K562 (cell line): ENCODE data around the gene GPM6B. TPM values are rescaled to one million over a fixed set of nuclear protein-coding genes. Genes with fewer than 3 reads are reported as not detected.

Experiments used
- ATAC-seq: fragments of 200-7000 bp; cut with Tn5 transposase; 3 replicates; pipeline ENCODE4 v1.9.1; 2020; ENCODE audit warnings: moderate library complexity
- BruUV-seq: library from RNA; stranded (reverse); fragments of 400-500 nt; replicated peaks from 2 replicates; lab custom pipeline; 2021; lab: Mats Ljungman, UMichigan
- CTCF ChIA-PET: fragments of 300-600 bp; formaldehyde crosslinking; extraction: SDS; loops from one replicate; lab custom pipeline; 2021; ENCODE audit warnings: low intra/inter-chr PET ratio; lab: Yijun Ruan, JAX
- POLR2A ChIA-PET: fragments of 300-600, 350-650 bp; sonication (Branson Sonifier 250); formaldehyde crosslinking; extraction: SDS; loops from one replicate; lab custom pipeline; 2021; ENCODE audit warnings: antibody characterized with exemption, inconsistent platforms; lab: Yijun Ruan, JAX
- DNase-seq, 4 experiments: peaks; one replicate each; pipeline versions ENCODE4 v3.0.0 to v3.0.0-alpha.2; 2011 to 2018; ENCODE audit warnings: low spot score in 3 of 4, mixed read lengths in 3 of 4; ENCODE audit errors: extremely low read depth in 1 of 4
- FAIRE-seq: peaks from 2 replicates; lab custom pipeline; 2011; peaks lifted over from hg19 to GRCh38; lab: Jason Lieb, UNC
- H2AFZ ChIP-seq: 2 replicates; pipeline ENCODE4 v1.6.0; 2011; ENCODE audit warnings: low read depth, low read length, control low read depth, inconsistent platforms
- H3K27ac ChIP-seq: fragments of 200-600 bp; 3 replicates; pipeline ENCODE4 v1.8.0; 2011; ENCODE audit warnings: low read depth, mild to moderate bottlenecking, control low read depth, inconsistent platforms, low read length, moderate library complexity, mixed read lengths; ENCODE audit errors: extremely low read depth
- H3K27me3 ChIP-seq, 2 experiments: fragments of 300-600 bp in 1 of 2; 2 replicates in 1 of 2; 3 replicates in 1 of 2; pipeline versions ENCODE4 v1.6.0 to v1.8.0; 2011; ENCODE audit warnings: inconsistent platforms in 2 of 2, low read length in 2 of 2, mild to moderate bottlenecking in 1 of 2, mixed read lengths in 1 of 2, moderate library complexity in 1 of 2; ENCODE audit not compliant: control insufficient read depth in 2 of 2, insufficient read depth in 2 of 2
- H3K36me3 ChIP-seq: fragments of 300-600 bp; 3 replicates; pipeline ENCODE4 v1.8.0; 2011; ENCODE audit warnings: mild to moderate bottlenecking, low read length, inconsistent platforms; ENCODE audit not compliant: control insufficient read depth, insufficient read depth
- H3K4me1 ChIP-seq, 2 experiments: fragments of 200-600 bp in 1 of 2; replicated peaks in 1 of 2; 2 replicates in 1 of 2; 3 replicates in 1 of 2; pipeline versions ENCODE4 v1.5.1 to v1.8.0; 2011; ENCODE audit warnings: inconsistent platforms in 2 of 2, low read length in 2 of 2, mild to moderate bottlenecking in 1 of 2, mixed read lengths in 1 of 2, moderate library complexity in 1 of 2; ENCODE audit not compliant: control insufficient read depth in 2 of 2, insufficient read depth in 2 of 2
- H3K4me2 ChIP-seq: 2 replicates; pipeline ENCODE4 v1.6.1; 2011; ENCODE audit warnings: low read length, control low read depth, inconsistent platforms, mixed read lengths; ENCODE audit not compliant: insufficient read depth
- H3K4me3 ChIP-seq: fragments of 200-600 bp; sonication (generic), shearing (Covaris generic); 2 replicates; pipeline ENCODE4 v1.5.1; 2016; ENCODE audit warnings: control low read depth, inconsistent platforms
- H3K79me2 ChIP-seq: fragments of 200-600 bp; 3 replicates; pipeline ENCODE4 v1.8.0; 2011; ENCODE audit warnings: low read length, inconsistent platforms; ENCODE audit not compliant: control insufficient read depth, insufficient read depth
- H3K9ac ChIP-seq, 2 experiments: 2 replicates each; pipeline versions ENCODE4 v1.6.0 to v1.6.1; 2011; ENCODE audit warnings: low read depth in 2 of 2, low read length in 2 of 2, control low read depth in 1 of 2, inconsistent platforms in 1 of 2, mild to moderate bottlenecking in 1 of 2, mixed read lengths in 1 of 2; ENCODE audit not compliant: insufficient read depth in 1 of 2
- H3K9me1 ChIP-seq: one replicate; pipeline ENCODE4 v1.6.0; 2011; ENCODE audit warnings: inconsistent platforms, mild to moderate bottlenecking, low read length, moderate library complexity; ENCODE audit not compliant: control insufficient read depth, insufficient read depth
- H3K9me3 ChIP-seq: replicated peaks from 2 replicates; pipeline ENCODE4 v1.5.1; 2011; ENCODE audit warnings: low read depth, low read length, inconsistent platforms; ENCODE audit not compliant: control insufficient read depth, insufficient read depth
- H4K20me1 ChIP-seq: replicated peaks from 2 replicates; pipeline ENCODE4 v1.6.1; 2011; ENCODE audit warnings: low read length, inconsistent platforms, mixed read lengths; ENCODE audit not compliant: control insufficient read depth, insufficient read depth
- CHCHD3 ChIP-seq: fragments of 250-450 bp; sonication (Bioruptor Pico); IDR thresholded peaks from 2 replicates; pipeline ENCODE4 v2.1.2; 2022; ENCODE audit warnings: mild to moderate bottlenecking
- ILK ChIP-seq: fragments of 450-650 bp; IDR thresholded peaks from 2 replicates; pipeline ENCODE4 v1.6.1; 2016; ENCODE audit warnings: missing genetic modification characterization, low read depth, mild to moderate bottlenecking, missing compliant biosample characterization, moderate library complexity, borderline replicate concordance
- MYNN ChIP-seq, 2 experiments: sonication (generic); formaldehyde crosslinking in 1 of 2; IDR thresholded peaks; 2 replicates each; pipeline versions ENCODE4 v1.5.0 to v1.6.1; 2016 to 2020; ENCODE audit warnings: antibody characterized with exemption in 1 of 2, missing genetic modification reagents in 1 of 2
- NFATC3 ChIP-seq: fragments of 450-650 bp; IDR thresholded peaks from 2 replicates; pipeline ENCODE4 v1.6.1; 2017; ENCODE audit warnings: mild to moderate bottlenecking
- NR3C1 ChIP-seq: sonication (generic); formaldehyde crosslinking; IDR thresholded peaks from 2 replicates; pipeline ENCODE4 v1.8.1; 2022; ENCODE audit warnings: missing genetic modification reagents
- PRPF4 ChIP-seq: fragments of 200-400 bp; formaldehyde crosslinking; IDR thresholded peaks from one replicate; pipeline ENCODE4 v1.6.1; 2017; ENCODE audit warnings: low read length, low read depth, mild to moderate bottlenecking; ENCODE audit not compliant: insufficient read depth, poor library complexity, severe bottlenecking
- RFX1 ChIP-seq: fragments of 450-650 bp; IDR thresholded peaks from 2 replicates; pipeline ENCODE4 v1.6.1; 2016; ENCODE audit warnings: mild to moderate bottlenecking, moderate library complexity
- SMAD1 ChIP-seq: fragments of 150-350 bp; IDR thresholded peaks from 2 replicates; pipeline ENCODE4 v1.6.1; 2014; ENCODE audit warnings: low read length, low read depth; ENCODE audit not compliant: partially characterized antibody
- ZC3H8 ChIP-seq: fragments of 450-650 bp; IDR thresholded peaks from 2 replicates; pipeline ENCODE4 v1.6.1; 2017
- ZFP30 ChIP-seq: fragments of 250-450 bp; sonication (Bioruptor Pico); IDR thresholded peaks from 2 replicates; pipeline ENCODE4 v1.8.0; 2022; ENCODE audit warnings: moderate library complexity, mild to moderate bottlenecking, inconsistent platforms, borderline replicate concordance
- WGBS: fragments of 100-300 bp; shearing (Covaris generic); methylation state at CpG from one replicate; pipeline ENCODE4 v1.1.6; 2016; ENCODE audit warnings: low coverage, mixed read lengths; ENCODE audit not compliant: insufficient coverage; ENCODE audit errors: missing lambda C conversion rate; 5-methylcytosine and 5-hydroxymethylcytosine counted together
- in situ Hi-C: fragments of 300-500 bp; cut with MboI; formaldehyde crosslinking; loops from 4 replicates; pipeline ENCODE4 v1.15.0; 2018; ENCODE audit warnings: inconsistent platforms, mixed read lengths
- intact Hi-C: fragments of 100-400 bp; cut with micrococcal nuclease; formaldehyde crosslinking; loops from 2 replicates; pipeline ENCODE4 v1.14.2; 2022
- polyA plus RNA-seq, 8 experiments: library from polyadenylated mRNA; depleted of rRNA in 4 of 8; stranded (reverse) in 5 of 8; unstranded in 3 of 8; fragments of >200 nt; fragmentation: Nextera tagmentation in 2 of 8; fragmentation: Illumina TruSeq in 1 of 8; extraction: Ambion mirVana in 2 of 8; extraction: Trizol in 1 of 8; gene quantifications; 2 replicates each; pipeline versions ENCODE4 v1.2.1 to v1.2.3, GENCODE V29; 2011 to 2014; ENCODE audit warnings: inconsistent platforms in 1 of 8, missing spikeins in 1 of 8
- total RNA-seq, 7 experiments: library from RNA; depleted of rRNA in 6 of 7; stranded (reverse); fragments of >200 nt in 6 of 7; fragmentation: Illumina TruSeq in 2 of 7; extraction: Trizol in 2 of 7; gene quantifications; 2 replicates each; pipeline versions ENCODE4 v1.2.1 to v1.2.3, GENCODE V29; 2011 to 2021; ENCODE audit warnings: low replicate concordance in 1 of 7
- TF ChIP-seq, protein P1 (sequence below): fragments of 450-650 bp; IDR thresholded peaks from 2 replicates; pipeline ENCODE4 v1.6.1; 2018; ENCODE audit not compliant: partially characterized antibody
- TF ChIP-seq, protein P2 (sequence below): fragments of 450-650 bp; formaldehyde crosslinking; IDR thresholded peaks from 2 replicates; pipeline ENCODE4 v1.4.0; 2020; ENCODE audit warnings: mild to moderate bottlenecking, moderate library complexity
- TF ChIP-seq, protein P3 (sequence below), 2 experiments: fragments of 150-350 bp in 1 of 2; IDR thresholded peaks; 2 replicates each; pipeline ENCODE4 v1.6.1; 2012 to 2016; ENCODE audit warnings: low read depth in 2 of 2, low read length in 2 of 2, mild to moderate bottlenecking in 1 of 2, moderate library complexity in 1 of 2

GPM6B gene
- total and polyA plus RNA-seq, 9 of the 15 experiments (the other 6 are each of a cell fraction or from before 2014, with no cell fraction given): 0.14 to 0.32 TPM; not detected in 7

DNA sequence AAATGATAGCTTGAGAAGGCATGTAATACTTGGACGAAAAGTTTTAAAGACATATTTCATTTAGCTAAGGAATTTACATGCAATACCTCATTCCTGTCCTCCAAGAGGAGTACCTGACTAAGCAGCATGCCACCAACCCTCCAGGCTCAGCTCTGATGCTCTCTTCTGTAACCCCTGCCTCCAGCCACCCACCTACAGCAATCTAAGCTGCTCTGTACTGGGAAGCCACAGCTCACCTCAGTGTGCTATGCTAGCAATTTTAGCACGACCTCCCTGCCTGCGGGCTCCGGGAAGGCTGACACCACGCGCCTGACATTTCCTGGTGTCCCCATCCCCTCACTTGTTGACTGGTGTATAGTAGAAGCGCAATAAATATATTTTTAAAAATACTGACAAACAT lies 23.2 kb upstream of the GPM6B start:
- Histone ChIP-seq H3K9me1 (no peaks in the 10 kb centered on the region), H3K27ac (no peak overlapping the region), H3K4me1 (no peaks in the 10 kb centered on the region; a peak in 1 of 5 replicates), H3K9me3 (no peaks in the 10 kb centered on the region), H3K79me2 (no peaks in the 10 kb centered on the region), H3K4me2 (no peak overlapping the region), H4K20me1 (no peaks in the 10 kb centered on the region), H2AFZ (no peak overlapping the region), H3K4me3 (no peak overlapping the region), H3K27me3 (no peaks in the 10 kb centered on the region; a peak in 2 of 5 replicates), H3K36me3 (no peaks in the 10 kb centered on the region), H3K9ac (no peak overlapping the region)
- FAIRE-seq: no peak
- in situ Hi-C loops: no loop called here
- WGBS: 0% methylated on average over 7 of the region's 7 CpGs
- ChIA-PET POLR2A (interaction anchor here (1.5 kb wide), 1 partner anchor 9 kb away, joined by 3 read pairs; no protein-coding TSS in a partner anchor), CTCF (no interaction called here)
- ATAC-seq: no peak
- intact Hi-C loops: no loop called here
- DNase-seq: no peak
- BruUV-seq: no TSS peak
- TF ChIP-seq, protein P1, sequence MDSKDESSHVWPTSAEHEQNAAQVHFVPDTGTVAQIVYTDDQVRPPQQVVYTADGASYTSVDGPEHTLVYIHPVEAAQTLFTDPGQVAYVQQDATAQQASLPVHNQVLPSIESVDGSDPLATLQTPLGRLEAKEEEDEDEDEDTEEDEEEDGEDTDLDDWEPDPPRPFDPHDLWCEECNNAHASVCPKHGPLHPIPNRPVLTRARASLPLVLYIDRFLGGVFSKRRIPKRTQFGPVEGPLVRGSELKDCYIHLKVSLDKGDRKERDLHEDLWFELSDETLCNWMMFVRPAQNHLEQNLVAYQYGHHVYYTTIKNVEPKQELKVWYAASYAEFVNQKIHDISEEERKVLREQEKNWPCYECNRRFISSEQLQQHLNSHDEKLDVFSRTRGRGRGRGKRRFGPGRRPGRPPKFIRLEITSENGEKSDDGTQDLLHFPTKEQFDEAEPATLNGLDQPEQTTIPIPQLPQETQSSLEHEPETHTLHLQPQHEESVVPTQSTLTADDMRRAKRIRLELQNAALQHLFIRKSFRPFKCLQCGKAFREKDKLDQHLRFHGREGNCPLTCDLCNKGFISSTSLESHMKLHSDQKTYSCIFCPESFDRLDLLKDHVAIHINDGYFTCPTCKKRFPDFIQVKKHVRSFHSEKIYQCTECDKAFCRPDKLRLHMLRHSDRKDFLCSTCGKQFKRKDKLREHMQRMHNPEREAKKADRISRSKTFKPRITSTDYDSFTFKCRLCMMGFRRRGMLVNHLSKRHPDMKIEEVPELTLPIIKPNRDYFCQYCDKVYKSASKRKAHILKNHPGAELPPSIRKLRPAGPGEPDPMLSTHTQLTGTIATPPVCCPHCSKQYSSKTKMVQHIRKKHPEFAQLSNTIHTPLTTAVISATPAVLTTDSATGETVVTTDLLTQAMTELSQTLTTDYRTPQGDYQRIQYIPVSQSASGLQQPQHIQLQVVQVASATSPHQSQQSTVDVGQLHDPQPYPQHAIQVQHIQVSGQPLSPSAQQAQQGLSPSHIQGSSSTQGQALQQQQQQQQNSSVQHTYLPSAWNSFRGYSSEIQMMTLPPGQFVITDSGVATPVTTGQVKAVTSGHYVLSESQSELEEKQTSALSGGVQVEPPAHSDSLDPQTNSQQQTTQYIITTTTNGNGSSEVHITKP: no peak
- TF ChIP-seq ZC3H8 (no peak), NFATC3 (no peak), RFX1 (no peak), ILK (tag) (no peak), CHCHD3 (no peak), SMAD1 (no peak), MYNN (IDR thresholded peaks at IDR 0.05) (no peak), MYNN (CRISPR knock-in tag; IDR thresholded peaks at IDR 0.05) (no peak), NR3C1 (CRISPR knock-in tag) (no peak), ZFP30 (CRISPR knock-in tag) (no peak), PRPF4 (no peak)
- TF ChIP-seq, protein P2, sequence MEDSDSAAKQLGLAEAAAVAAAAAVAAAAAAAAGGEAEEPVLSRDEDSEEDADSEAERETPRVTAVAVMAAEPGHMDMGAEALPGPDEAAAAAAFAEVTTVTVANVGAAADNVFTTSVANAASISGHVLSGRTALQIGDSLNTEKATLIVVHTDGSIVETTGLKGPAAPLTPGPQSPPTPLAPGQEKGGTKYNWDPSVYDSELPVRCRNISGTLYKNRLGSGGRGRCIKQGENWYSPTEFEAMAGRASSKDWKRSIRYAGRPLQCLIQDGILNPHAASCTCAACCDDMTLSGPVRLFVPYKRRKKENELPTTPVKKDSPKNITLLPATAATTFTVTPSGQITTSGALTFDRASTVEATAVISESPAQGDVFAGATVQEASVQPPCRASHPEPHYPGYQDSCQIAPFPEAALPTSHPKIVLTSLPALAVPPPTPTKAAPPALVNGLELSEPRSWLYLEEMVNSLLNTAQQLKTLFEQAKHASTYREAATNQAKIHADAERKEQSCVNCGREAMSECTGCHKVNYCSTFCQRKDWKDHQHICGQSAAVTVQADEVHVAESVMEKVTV: no peak
- TF ChIP-seq, protein P3, sequence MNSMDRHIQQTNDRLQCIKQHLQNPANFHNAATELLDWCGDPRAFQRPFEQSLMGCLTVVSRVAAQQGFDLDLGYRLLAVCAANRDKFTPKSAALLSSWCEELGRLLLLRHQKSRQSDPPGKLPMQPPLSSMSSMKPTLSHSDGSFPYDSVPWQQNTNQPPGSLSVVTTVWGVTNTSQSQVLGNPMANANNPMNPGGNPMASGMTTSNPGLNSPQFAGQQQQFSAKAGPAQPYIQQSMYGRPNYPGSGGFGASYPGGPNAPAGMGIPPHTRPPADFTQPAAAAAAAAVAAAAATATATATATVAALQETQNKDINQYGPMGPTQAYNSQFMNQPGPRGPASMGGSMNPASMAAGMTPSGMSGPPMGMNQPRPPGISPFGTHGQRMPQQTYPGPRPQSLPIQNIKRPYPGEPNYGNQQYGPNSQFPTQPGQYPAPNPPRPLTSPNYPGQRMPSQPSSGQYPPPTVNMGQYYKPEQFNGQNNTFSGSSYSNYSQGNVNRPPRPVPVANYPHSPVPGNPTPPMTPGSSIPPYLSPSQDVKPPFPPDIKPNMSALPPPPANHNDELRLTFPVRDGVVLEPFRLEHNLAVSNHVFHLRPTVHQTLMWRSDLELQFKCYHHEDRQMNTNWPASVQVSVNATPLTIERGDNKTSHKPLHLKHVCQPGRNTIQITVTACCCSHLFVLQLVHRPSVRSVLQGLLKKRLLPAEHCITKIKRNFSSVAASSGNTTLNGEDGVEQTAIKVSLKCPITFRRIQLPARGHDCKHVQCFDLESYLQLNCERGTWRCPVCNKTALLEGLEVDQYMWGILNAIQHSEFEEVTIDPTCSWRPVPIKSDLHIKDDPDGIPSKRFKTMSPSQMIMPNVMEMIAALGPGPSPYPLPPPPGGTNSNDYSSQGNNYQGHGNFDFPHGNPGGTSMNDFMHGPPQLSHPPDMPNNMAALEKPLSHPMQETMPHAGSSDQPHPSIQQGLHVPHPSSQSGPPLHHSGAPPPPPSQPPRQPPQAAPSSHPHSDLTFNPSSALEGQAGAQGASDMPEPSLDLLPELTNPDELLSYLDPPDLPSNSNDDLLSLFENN (IDR thresholded peaks at IDR 0.05; ENCODE audit: low read depth in 2 of 2, low read length in 2 of 2): no peak
